ENCODE measurements around the gene HCN2. TPM values are rescaled to one million over a fixed set of nuclear protein-coding genes. Genes with fewer than 3 reads are reported as not detected.

Gene HCN2
- total and polyA plus RNA-seq, 2 of the 13 experiments (the other 11 are each of a cell fraction or from before 2014, with no cell fraction given), result 0.01 TPM; not detected in 1

DNA sequence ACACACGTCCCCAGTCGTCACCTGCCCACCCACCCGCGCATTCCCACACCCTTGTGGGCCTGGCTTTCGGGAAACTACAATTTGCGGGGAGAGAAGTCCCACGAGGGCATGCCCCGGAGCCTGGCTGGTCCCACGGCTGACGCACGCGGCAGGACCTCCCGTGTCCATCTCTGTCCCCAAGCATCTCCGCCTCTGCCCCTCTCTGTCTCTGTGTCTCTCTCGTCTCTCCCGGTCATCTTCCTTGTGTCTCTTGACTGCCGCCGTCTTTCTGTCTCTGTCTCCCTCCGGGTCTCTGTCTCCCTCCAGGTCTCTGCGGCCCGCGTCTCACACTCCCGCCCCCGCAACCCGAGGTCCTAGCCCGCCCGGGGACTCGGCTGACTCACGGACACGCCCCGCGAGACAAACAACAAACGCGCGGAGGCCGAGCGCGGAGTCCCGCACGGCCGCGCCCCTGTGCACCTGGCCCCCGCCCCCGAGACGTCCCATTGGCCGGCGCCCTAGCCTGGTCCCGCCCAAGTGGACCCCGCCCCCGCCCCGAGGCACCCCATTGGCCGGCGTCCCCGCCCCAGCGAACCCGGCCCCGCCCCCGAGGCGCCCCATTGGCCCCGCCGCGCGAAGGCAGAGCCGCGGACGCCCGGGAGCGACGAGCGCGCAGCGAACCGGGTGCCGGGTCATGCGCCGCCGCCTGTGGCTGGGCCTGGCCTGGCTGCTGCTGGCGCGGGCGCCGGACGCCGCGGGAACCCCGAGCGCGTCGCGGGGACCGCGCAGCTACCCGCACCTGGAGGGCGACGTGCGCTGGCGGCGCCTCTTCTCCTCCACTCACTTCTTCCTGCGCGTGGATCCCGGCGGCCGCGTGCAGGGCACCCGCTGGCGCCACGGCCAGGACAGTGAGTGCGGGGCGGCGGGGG is 49.8 kb downstream of the HCN2 start, which contains the start of gene FGF22 (continued):
- TF ChIP-seq, protein P1, sequence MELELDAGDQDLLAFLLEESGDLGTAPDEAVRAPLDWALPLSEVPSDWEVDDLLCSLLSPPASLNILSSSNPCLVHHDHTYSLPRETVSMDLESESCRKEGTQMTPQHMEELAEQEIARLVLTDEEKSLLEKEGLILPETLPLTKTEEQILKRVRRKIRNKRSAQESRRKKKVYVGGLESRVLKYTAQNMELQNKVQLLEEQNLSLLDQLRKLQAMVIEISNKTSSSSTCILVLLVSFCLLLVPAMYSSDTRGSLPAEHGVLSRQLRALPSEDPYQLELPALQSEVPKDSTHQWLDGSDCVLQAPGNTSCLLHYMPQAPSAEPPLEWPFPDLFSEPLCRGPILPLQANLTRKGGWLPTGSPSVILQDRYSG (CRISPR knock-in tag; IDR thresholded peaks at IDR 0.05), result no peak
- TF ChIP-seq, protein P2, sequence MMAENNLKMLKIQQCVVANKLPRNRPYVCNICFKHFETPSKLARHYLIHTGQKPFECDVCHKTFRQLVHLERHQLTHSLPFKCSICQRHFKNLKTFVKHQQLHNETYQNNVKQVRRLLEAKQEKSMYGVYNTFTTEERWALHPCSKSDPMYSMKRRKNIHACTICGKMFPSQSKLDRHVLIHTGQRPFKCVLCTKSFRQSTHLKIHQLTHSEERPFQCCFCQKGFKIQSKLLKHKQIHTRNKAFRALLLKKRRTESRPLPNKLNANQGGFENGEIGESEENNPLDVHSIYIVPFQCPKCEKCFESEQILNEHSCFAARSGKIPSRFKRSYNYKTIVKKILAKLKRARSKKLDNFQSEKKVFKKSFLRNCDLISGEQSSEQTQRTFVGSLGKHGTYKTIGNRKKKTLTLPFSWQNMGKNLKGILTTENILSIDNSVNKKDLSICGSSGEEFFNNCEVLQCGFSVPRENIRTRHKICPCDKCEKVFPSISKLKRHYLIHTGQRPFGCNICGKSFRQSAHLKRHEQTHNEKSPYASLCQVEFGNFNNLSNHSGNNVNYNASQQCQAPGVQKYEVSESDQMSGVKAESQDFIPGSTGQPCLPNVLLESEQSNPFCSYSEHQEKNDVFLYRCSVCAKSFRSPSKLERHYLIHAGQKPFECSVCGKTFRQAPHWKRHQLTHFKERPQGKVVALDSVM (CRISPR knock-in tag; IDR thresholded peaks at IDR 0.05), result peak; percentile 80
- TF ChIP-seq PITX1 (CRISPR knock-in tag; IDR thresholded peaks at IDR 0.05) (no peak), TBL1XR1 (IDR thresholded peaks at IDR 0.05; ENCODE audit: borderline replicate concordance, low read length, partially characterized antibody) (no peak), STAG1 (CRISPR knock-in tag; IDR thresholded peaks at IDR 0.05) (no peak), SAP130 (CRISPR knock-in tag; IDR thresholded peaks at IDR 0.05; ENCODE audit: low read depth) (peak; percentile 30; the same call in 1 of the 2 replicates), ZNF432 (CRISPR knock-in tag; IDR thresholded peaks at IDR 0.05; ENCODE audit: borderline replicate concordance) (no peak), FOXA1 (IDR thresholded peaks at IDR 0.05) (no peak), FOXA1 (CRISPR knock-in tag; IDR thresholded peaks at IDR 0.05) (no peak), PHF8 (CRISPR knock-in tag; IDR thresholded peaks at IDR 0.05) (peak; percentile 3; the same call in 1 of the 2 replicates), SIN3A (IDR thresholded peaks at IDR 0.05; ENCODE audit: borderline replicate concordance, low read depth, low read length) (0 out of 2 replicates have a peak, but pooled peaks have one; percentile 34), TBP (CRISPR knock-in tag; IDR thresholded peaks at IDR 0.05) (no peak), TBX2 (CRISPR knock-in tag; IDR thresholded peaks at IDR 0.05; ENCODE audit: borderline replicate concordance) (peak; percentile 21; the same call in 1 of the 2 replicates), ZNF572 (CRISPR knock-in tag; IDR thresholded peaks at IDR 0.05) (no peak), STAT5B (CRISPR knock-in tag; IDR thresholded peaks at IDR 0.05) (no peak), FOSL2 (CRISPR knock-in tag; IDR thresholded peaks at IDR 0.05) (peak; percentile 28; the same call in 1 of the 2 replicates), NFYB (CRISPR knock-in tag; IDR thresholded peaks at IDR 0.05) (peak; percentile 76), NFYC (CRISPR knock-in tag; IDR thresholded peaks at IDR 0.05) (peak; percentile 67), RBAK (CRISPR knock-in tag; IDR thresholded peaks at IDR 0.05) (no peak)
- TF ChIP-seq, protein P3, sequence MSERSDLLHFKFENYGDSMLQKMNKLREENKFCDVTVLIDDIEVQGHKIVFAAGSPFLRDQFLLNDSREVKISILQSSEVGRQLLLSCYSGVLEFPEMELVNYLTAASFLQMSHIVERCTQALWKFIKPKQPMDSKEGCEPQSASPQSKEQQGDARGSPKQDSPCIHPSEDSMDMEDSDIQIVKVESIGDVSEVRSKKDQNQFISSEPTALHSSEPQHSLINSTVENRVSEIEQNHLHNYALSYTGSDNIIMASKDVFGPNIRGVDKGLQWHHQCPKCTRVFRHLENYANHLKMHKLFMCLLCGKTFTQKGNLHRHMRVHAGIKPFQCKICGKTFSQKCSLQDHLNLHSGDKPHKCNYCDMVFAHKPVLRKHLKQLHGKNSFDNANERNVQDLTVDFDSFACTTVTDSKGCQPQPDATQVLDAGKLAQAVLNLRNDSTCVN (CRISPR knock-in tag; IDR thresholded peaks at IDR 0.05; ENCODE audit: borderline replicate concordance), result no peak
- TF ChIP-seq, protein P4, sequence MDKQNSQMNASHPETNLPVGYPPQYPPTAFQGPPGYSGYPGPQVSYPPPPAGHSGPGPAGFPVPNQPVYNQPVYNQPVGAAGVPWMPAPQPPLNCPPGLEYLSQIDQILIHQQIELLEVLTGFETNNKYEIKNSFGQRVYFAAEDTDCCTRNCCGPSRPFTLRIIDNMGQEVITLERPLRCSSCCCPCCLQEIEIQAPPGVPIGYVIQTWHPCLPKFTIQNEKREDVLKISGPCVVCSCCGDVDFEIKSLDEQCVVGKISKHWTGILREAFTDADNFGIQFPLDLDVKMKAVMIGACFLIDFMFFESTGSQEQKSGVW (CRISPR knock-in tag; IDR thresholded peaks at IDR 0.05; ENCODE audit: borderline replicate concordance), result no peak
- TF ChIP-seq, protein P5, sequence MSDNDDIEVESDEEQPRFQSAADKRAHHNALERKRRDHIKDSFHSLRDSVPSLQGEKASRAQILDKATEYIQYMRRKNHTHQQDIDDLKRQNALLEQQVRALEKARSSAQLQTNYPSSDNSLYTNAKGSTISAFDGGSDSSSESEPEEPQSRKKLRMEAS (IDR thresholded peaks at IDR 0.05), result peak; percentile 40; the same call in 1 of the 2 replicates
- TF ChIP-seq, protein P6, sequence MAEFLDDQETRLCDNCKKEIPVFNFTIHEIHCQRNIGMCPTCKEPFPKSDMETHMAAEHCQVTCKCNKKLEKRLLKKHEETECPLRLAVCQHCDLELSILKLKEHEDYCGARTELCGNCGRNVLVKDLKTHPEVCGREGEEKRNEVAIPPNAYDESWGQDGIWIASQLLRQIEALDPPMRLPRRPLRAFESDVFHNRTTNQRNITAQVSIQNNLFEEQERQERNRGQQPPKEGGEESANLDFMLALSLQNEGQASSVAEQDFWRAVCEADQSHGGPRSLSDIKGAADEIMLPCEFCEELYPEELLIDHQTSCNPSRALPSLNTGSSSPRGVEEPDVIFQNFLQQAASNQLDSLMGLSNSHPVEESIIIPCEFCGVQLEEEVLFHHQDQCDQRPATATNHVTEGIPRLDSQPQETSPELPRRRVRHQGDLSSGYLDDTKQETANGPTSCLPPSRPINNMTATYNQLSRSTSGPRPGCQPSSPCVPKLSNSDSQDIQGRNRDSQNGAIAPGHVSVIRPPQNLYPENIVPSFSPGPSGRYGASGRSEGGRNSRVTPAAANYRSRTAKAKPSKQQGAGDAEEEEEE (CRISPR knock-in tag; IDR thresholded peaks at IDR 0.05; ENCODE audit: borderline replicate concordance), result no peak

All from HepG2 (cell line).